ENCODE measurements around the gene C4orf50. TPM values are rescaled to one million over a fixed set of nuclear protein-coding genes. Genes with fewer than 3 reads are reported as not detected.

C4orf50 gene
- total and polyA plus RNA-seq, 10 of the 15 experiments (the other 5 are each of a cell fraction or from before 2014, with no cell fraction given) = 0.04 to 0.09 (median 0.05) TPM; not detected in 3

DNA sequence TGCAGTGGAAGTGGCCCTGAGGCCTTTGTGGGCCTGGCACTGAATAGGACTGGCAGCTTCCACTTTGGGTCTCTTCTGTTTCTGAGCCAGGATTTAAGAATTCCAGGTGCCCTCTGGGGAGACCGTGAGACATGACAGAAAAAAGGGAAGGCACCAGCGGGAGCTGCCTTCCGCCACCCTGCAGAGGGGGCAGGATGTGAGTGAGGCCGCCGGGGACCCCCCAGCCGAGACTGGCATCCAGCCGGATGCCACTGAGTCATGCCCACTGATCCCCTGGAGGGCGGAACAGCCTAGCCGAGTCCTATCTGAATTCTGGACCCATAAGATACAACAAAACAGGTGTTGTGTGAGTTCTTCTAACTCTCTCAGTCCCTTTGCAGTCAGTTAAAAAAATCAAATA, 41.3 kb downstream of the C4orf50 start:
- ATAC-seq (no peak), DNase-seq (ENCODE audit: low read depth, low spot score) (no peak), FAIRE-seq (no peak)
- H3K4me1 ChIP-seq (ENCODE audit: control insufficient read depth, insufficient read depth, low read length) = no peaks in the 10 kb centered on the region
- H3K79me2 ChIP-seq (ENCODE audit: control insufficient read depth, insufficient read depth, low read length) = no peaks in the 10 kb centered on the region
- 39% methylated on average over 9 of the region's 9 CpGs for WGBS (ENCODE audit: insufficient coverage, insufficient replicate concordance, low lambda C conversion rate, missing lambda C conversion rate)
- no peaks in the 10 kb centered on the region for H3K36me3 ChIP-seq (ENCODE audit: control insufficient read depth in 2 of 2, insufficient read depth in 2 of 2, low read length in 1 of 2)
- intact Hi-C loops (cut with micrococcal nuclease; ENCODE audit: unreplicated experiment) (loop anchor here (10.0 kb wide), 1 partner anchor 152 kb away; no protein-coding TSS in a partner anchor), in situ Hi-C loops (cut with MboI) (no loop called here)
- ChIA-PET SMC1A (ENCODE audit: uncharacterized antibody, unreplicated experiment) (interaction anchor here (0.5 kb wide), 1 partner anchor 44 kb away, joined by 3 read pairs; no protein-coding TSS in a partner anchor), RAD21 (ENCODE audit: unreplicated experiment) (no interaction called here), CTCF (no interaction called here), POLR2A (no interaction called here)
- no peak overlapping the region for H3K4me3 ChIP-seq
- H3K9me3 ChIP-seq (replicated peaks; ENCODE audit: control insufficient read depth, insufficient read depth, low read length) = no peaks in the 10 kb centered on the region
- H3K27ac ChIP-seq (ENCODE audit: control insufficient read depth, insufficient read depth) = no peak overlapping the region
- no peaks in the 10 kb centered on the region for H4K20me1 ChIP-seq (ENCODE audit: control insufficient read depth, insufficient read depth)
- no peak overlapping the region for H3K9ac ChIP-seq (ENCODE audit: control insufficient read depth, insufficient read depth, low read length)
- no peak overlapping the region for H2AFZ ChIP-seq (ENCODE audit: control insufficient read depth, low read depth, low read length)
- H3K4me2 ChIP-seq (ENCODE audit: control insufficient read depth, insufficient read depth) = no peak overlapping the region
- peaks cover 0 to 5% of the 10 kb centered on the region in 2 experiments; a peak in 2 of 4 replicates for H3K27me3 ChIP-seq (replicated peaks in 1 of 2; ENCODE audit: control insufficient read depth in 2 of 2, insufficient read depth in 2 of 2, low read length in 1 of 2)
- BruUV-seq (replicated peaks) = no TSS peak
- TF ChIP-seq MYC (IDR thresholded peaks at IDR 0.05; ENCODE audit: insufficient read depth, insufficient read length, insufficient replicate concordance, low read length, severe bottlenecking) (no peak), RAD21 (IDR thresholded peaks at IDR 0.05; ENCODE audit: insufficient read depth, low read depth, low read length) (no peak), HCFC1 (IDR thresholded peaks at IDR 0.05; ENCODE audit: low read length) (no peak), ESRRA (IDR thresholded peaks at IDR 0.05; ENCODE audit: low read length) (no peak), SPI1 (IDR thresholded peaks at IDR 0.05; ENCODE audit: borderline replicate concordance, insufficient read depth, low read depth, low read length) (no peak), MAX (IDR thresholded peaks at IDR 0.05; ENCODE audit: low read depth, low read length) (no peak), REST (IDR thresholded peaks at IDR 0.05; ENCODE audit: low read depth, low read length) (no peak), STAT1 (conservative IDR thresholded peaks at IDR 0.05) (no peak), FOXK2 (IDR thresholded peaks at IDR 0.05) (no peak), CHD1 (IDR thresholded peaks at IDR 0.05; ENCODE audit: low read depth, low read length) (no peak), GABPA (IDR thresholded peaks at IDR 0.05; ENCODE audit: low read depth) (no peak), RELA (IDR thresholded peaks at IDR 0.05; ENCODE audit: borderline replicate concordance, partially characterized antibody) (no peak), MTA3 (IDR thresholded peaks at IDR 0.05; ENCODE audit: borderline replicate concordance, low read length) (no peak), SMC3 (IDR thresholded peaks at IDR 0.05; ENCODE audit: borderline replicate concordance, low read length) (no peak), KAT2A (conservative IDR thresholded peaks at IDR 0.05; ENCODE audit: control insufficient read depth, low read depth, low read length) (no peak)
- TF ChIP-seq, protein P1, sequence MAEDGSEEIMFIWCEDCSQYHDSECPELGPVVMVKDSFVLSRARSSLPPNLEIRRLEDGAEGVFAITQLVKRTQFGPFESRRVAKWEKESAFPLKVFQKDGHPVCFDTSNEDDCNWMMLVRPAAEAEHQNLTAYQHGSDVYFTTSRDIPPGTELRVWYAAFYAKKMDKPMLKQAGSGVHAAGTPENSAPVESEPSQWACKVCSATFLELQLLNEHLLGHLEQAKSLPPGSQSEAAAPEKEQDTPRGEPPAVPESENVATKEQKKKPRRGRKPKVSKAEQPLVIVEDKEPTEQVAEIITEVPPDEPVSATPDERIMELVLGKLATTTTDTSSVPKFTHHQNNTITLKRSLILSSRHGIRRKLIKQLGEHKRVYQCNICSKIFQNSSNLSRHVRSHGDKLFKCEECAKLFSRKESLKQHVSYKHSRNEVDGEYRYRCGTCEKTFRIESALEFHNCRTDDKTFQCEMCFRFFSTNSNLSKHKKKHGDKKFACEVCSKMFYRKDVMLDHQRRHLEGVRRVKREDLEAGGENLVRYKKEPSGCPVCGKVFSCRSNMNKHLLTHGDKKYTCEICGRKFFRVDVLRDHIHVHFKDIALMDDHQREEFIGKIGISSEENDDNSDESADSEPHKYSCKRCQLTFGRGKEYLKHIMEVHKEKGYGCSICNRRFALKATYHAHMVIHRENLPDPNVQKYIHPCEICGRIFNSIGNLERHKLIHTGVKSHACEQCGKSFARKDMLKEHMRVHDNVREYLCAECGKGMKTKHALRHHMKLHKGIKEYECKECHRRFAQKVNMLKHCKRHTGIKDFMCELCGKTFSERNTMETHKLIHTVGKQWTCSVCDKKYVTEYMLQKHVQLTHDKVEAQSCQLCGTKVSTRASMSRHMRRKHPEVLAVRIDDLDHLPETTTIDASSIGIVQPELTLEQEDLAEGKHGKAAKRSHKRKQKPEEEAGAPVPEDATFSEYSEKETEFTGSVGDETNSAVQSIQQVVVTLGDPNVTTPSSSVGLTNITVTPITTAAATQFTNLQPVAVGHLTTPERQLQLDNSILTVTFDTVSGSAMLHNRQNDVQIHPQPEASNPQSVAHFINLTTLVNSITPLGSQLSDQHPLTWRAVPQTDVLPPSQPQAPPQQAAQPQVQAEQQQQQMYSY (CRISPR knock-in tag; IDR thresholded peaks at IDR 0.05) = no peak
- TF ChIP-seq, protein P2, sequence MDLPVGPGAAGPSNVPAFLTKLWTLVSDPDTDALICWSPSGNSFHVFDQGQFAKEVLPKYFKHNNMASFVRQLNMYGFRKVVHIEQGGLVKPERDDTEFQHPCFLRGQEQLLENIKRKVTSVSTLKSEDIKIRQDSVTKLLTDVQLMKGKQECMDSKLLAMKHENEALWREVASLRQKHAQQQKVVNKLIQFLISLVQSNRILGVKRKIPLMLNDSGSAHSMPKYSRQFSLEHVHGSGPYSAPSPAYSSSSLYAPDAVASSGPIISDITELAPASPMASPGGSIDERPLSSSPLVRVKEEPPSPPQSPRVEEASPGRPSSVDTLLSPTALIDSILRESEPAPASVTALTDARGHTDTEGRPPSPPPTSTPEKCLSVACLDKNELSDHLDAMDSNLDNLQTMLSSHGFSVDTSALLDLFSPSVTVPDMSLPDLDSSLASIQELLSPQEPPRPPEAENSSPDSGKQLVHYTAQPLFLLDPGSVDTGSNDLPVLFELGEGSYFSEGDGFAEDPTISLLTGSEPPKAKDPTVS (IDR thresholded peaks at IDR 0.05; ENCODE audit: low read depth, low read length) = no peak

Data from GM12878 (cell line).